Right lobe of liver (tissue), 4 donors: ENCODE results near the gene PAFAH1B2.
"Not testable (repeated sequence)": the region's sequence is repeated elsewhere in the genome, so short reads cannot be mapped to it uniquely, and the experiment has no call there.

Experiments
- CTCF ChIP-seq, 4 donors: fragments of 200-600 bp in 3 of 4; fragments of 450-650 bp in 1 of 4; IDR thresholded peaks; one replicate each; pipeline versions ENCODE4 v1.5.1 to v1.8.0; 2016 to 2022; ENCODE audit warnings: antibody characterized with exemption in 4 of 4, mild to moderate bottlenecking in 2 of 4
- POLR2A ChIP-seq: fragments of 450-650 bp; IDR thresholded peaks from one replicate; pipeline ENCODE4 v1.6.1; 2017; ENCODE audit warnings: antibody characterized with exemption, mild to moderate bottlenecking
- donor health status: DM: no; HTN: no; CAD: no.
- donor health status: DM: no; HTN: no; CAD: no.
- donor health status: DM: no; HTN: yes; CAD: no.

- not testable (repeated sequence) for TF ChIP-seq CTCF (IDR thresholded peaks at IDR 0.05); POLR2A
Observed at GRCh38 chr11:117130396-117130795, 13.7 kb upstream of the PAFAH1B2 start.
